K562 (cell line): ENCODE measurements around the gene SEPHS2. TPM values are rescaled to one million over a fixed set of nuclear protein-coding genes. Genes with fewer than 3 reads are reported as not detected.

ENCODE experiments used
- BMI1 ChIP-seq: fragments of 150-350 bp; IDR thresholded peaks from 2 replicates; pipeline ENCODE4 v1.6.1; 2014; ENCODE audit warnings: low read length
- CEBPB ChIP-seq: fragments of 450-650 bp; IDR thresholded peaks from 2 replicates; pipeline ENCODE4 v1.6.1; 2016; ENCODE audit warnings: missing genetic modification characterization, missing compliant biosample characterization
- CHD4 ChIP-seq: fragments of 200-600 bp; sonication (generic); IDR thresholded peaks from 3 replicates; pipeline ENCODE4 v1.6.1; 2012; ENCODE audit warnings: low read depth, mild to moderate bottlenecking, mixed read lengths, low read length, inconsistent platforms; ENCODE audit not compliant: insufficient read depth, insufficient replicate concordance, poor library complexity, severe bottlenecking
- CREB3L1 ChIP-seq: fragments of 450-650 bp; IDR thresholded peaks from 2 replicates; pipeline ENCODE4 v1.6.1; 2014; ENCODE audit warnings: low read depth, mild to moderate bottlenecking, moderate library complexity, borderline replicate concordance
- DNMT1 ChIP-seq: fragments of 450-650 bp; IDR thresholded peaks from 2 replicates; pipeline ENCODE4 v1.6.1; 2016; ENCODE audit warnings: antibody characterized with exemption, mild to moderate bottlenecking
- HCFC1 ChIP-seq: IDR thresholded peaks from 2 replicates; pipeline ENCODE4 v1.6.1; 2012; ENCODE audit warnings: low read depth, low read length, improper control_type of control experiment
- HDGF ChIP-seq: fragments of 450-650 bp; IDR thresholded peaks from 2 replicates; pipeline ENCODE4 v1.6.1; 2016
- KLF1 ChIP-seq: fragments of 450-650 bp; IDR thresholded peaks from 2 replicates; pipeline ENCODE4 v1.6.1; 2016; ENCODE audit warnings: missing genetic modification characterization, missing compliant biosample characterization
- MXI1 ChIP-seq: IDR thresholded peaks from 2 replicates; pipeline ENCODE4 v1.6.1; 2011; ENCODE audit warnings: low read depth, mild to moderate bottlenecking, improper control_type of control experiment, low read length
- NFIX ChIP-seq: fragments of 250-450 bp; sonication (Bioruptor Pico); IDR thresholded peaks from 2 replicates; pipeline ENCODE4 v1.4.0; 2020; ENCODE audit warnings: low read depth, mild to moderate bottlenecking, moderate library complexity
- NUFIP1 ChIP-seq: fragments of 450-650 bp; IDR thresholded peaks from 2 replicates; pipeline ENCODE4 v1.6.1; 2018; ENCODE audit not compliant: partially characterized antibody
- OTX1 ChIP-seq: fragments of 450-650 bp; formaldehyde crosslinking; IDR thresholded peaks from 2 replicates; pipeline ENCODE4 v1.4.0; 2022; ENCODE audit warnings: mild to moderate bottlenecking
- POLR2A ChIP-seq: fragments of 450-650 bp; conservative IDR thresholded peaks from 2 replicates; pipeline ENCODE4 v1.6.1; 2016
- POLR2AphosphoS2 ChIP-seq: IDR thresholded peaks from 2 replicates; pipeline ENCODE4 v1.6.1; 2012; ENCODE audit warnings: low read length, improper control_type of control experiment
- SOX6 ChIP-seq: fragments of 450-650 bp; IDR thresholded peaks from 2 replicates; pipeline ENCODE4 v1.6.1; 2014; ENCODE audit warnings: mild to moderate bottlenecking
- TAF15 ChIP-seq: fragments of 200-400 bp; formaldehyde crosslinking; IDR thresholded peaks from 2 replicates; pipeline ENCODE4 v1.6.1; 2017; ENCODE audit warnings: mild to moderate bottlenecking, low read depth, low read length, moderate library complexity
- ZNF431 ChIP-seq: sonication (generic); formaldehyde crosslinking; IDR thresholded peaks from 2 replicates; pipeline ENCODE4 v1.8.0; 2022; ENCODE audit warnings: mild to moderate bottlenecking, missing genetic modification reagents
- ZNF583 ChIP-seq: fragments of 250-450 bp; sonication (Bioruptor Pico); IDR thresholded peaks from 2 replicates; pipeline ENCODE4 v1.4.0; 2020
- ZNF639 ChIP-seq, 2 experiments: fragments of 200-800 bp in 1 of 2; sonication (Bioruptor generic) in 1 of 2; sonication (generic) in 1 of 2; formaldehyde crosslinking in 1 of 2; IDR thresholded peaks in 1 of 2; conservative IDR thresholded peaks in 1 of 2; 2 replicates each; pipeline versions ENCODE4 v1.5.0 to v1.6.1; 2016 to 2020; ENCODE audit warnings: missing compliant biosample characterization in 1 of 2, missing genetic modification characterization in 1 of 2, missing genetic modification reagents in 1 of 2
- polyA plus RNA-seq, 8 experiments: library from polyadenylated mRNA; depleted of rRNA in 4 of 8; stranded (reverse) in 5 of 8; unstranded in 3 of 8; fragments of >200 nt; fragmentation: Nextera tagmentation in 2 of 8; fragmentation: Illumina TruSeq in 1 of 8; extraction: Ambion mirVana in 2 of 8; extraction: Trizol in 1 of 8; gene quantifications; 2 replicates each; pipeline versions ENCODE4 v1.2.1 to v1.2.3, GENCODE V29; 2011 to 2014; ENCODE audit warnings: inconsistent platforms in 1 of 8, missing spikeins in 1 of 8
- total RNA-seq, 7 experiments: library from RNA; depleted of rRNA in 6 of 7; stranded (reverse); fragments of >200 nt in 6 of 7; fragmentation: Illumina TruSeq in 2 of 7; extraction: Trizol in 2 of 7; gene quantifications; 2 replicates each; pipeline versions ENCODE4 v1.2.1 to v1.2.3, GENCODE V29; 2011 to 2021; ENCODE audit warnings: low replicate concordance in 1 of 7
- TF ChIP-seq, protein P1 (sequence below): IDR thresholded peaks from 2 replicates; pipeline ENCODE4 v1.6.1; 2014; ENCODE audit warnings: antibody characterized with exemption
- TF ChIP-seq, protein P2 (sequence below): fragments of 250-450 bp; sonication (Bioruptor Pico); IDR thresholded peaks from 2 replicates; pipeline ENCODE4 v1.4.0; 2020
- TF ChIP-seq, protein P3 (sequence below): IDR thresholded peaks from 2 replicates; pipeline ENCODE4 v1.6.1; 2011; ENCODE audit warnings: borderline replicate concordance, low read depth, mild to moderate bottlenecking, moderate library complexity, low read length; ENCODE audit not compliant: insufficient read depth, poor library complexity, severe bottlenecking

The SEPHS2 gene
- total and polyA plus RNA-seq, 9 of the 15 experiments (the other 6 are each of a cell fraction or from before 2014, with no cell fraction given): 20.9 to 90.6 (median 43.4) TPM

- TF ChIP-seq, protein P1, sequence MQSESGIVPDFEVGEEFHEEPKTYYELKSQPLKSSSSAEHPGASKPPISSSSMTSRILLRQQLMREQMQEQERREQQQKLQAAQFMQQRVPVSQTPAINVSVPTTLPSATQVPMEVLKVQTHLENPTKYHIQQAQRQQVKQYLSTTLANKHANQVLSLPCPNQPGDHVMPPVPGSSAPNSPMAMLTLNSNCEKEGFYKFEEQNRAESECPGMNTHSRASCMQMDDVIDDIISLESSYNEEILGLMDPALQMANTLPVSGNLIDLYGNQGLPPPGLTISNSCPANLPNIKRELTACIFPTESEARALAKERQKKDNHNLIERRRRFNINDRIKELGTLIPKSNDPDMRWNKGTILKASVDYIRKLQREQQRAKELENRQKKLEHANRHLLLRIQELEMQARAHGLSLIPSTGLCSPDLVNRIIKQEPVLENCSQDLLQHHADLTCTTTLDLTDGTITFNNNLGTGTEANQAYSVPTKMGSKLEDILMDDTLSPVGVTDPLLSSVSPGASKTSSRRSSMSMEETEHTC: no peak
- TF ChIP-seq NUFIP1: no peak
- TF ChIP-seq HCFC1: no peak; the same call in 1 of the 2 replicates
- no peak for TF ChIP-seq TAF15
- no peak for TF ChIP-seq BMI1
- TF ChIP-seq OTX1 (CRISPR knock-in tag): no peak
- no peak for TF ChIP-seq CHD4
- no peak for TF ChIP-seq ZNF639 (CRISPR knock-in tag; conservative IDR thresholded peaks at IDR 0.05 in 1 of 2, IDR thresholded peaks at IDR 0.05 in 1 of 2)
- TF ChIP-seq NFIX: no peak
- TF ChIP-seq DNMT1: no peak
- no peak for TF ChIP-seq ZNF431
- peak; percentile 61 for TF ChIP-seq KLF1 (tag)
- TF ChIP-seq POLR2A: no peak
- peak; percentile 25; the same call in 1 of the 2 replicates for TF ChIP-seq ZNF583
- no peak for TF ChIP-seq POLR2AphosphoS2
- TF ChIP-seq, protein P2, sequence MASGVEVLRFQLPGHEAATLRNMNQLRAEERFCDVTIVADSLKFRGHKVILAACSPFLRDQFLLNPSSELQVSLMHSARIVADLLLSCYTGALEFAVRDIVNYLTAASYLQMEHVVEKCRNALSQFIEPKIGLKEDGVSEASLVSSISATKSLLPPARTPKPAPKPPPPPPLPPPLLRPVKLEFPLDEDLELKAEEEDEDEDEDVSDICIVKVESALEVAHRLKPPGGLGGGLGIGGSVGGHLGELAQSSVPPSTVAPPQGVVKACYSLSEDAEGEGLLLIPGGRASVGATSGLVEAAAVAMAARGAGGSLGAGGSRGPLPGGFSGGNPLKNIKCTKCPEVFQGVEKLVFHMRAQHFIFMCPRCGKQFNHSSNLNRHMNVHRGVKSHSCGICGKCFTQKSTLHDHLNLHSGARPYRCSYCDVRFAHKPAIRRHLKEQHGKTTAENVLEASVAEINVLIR (CRISPR knock-in tag): no peak
- TF ChIP-seq CREB3L1: peak; percentile 66; the same call in 1 of the 2 replicates
- TF ChIP-seq SOX6: no peak
- TF ChIP-seq CEBPB: no peak
- TF ChIP-seq HDGF: 0 out of 2 replicates have a peak, but pooled peaks have one; percentile 52
- TF ChIP-seq MXI1: no peak
- TF ChIP-seq, protein P3, sequence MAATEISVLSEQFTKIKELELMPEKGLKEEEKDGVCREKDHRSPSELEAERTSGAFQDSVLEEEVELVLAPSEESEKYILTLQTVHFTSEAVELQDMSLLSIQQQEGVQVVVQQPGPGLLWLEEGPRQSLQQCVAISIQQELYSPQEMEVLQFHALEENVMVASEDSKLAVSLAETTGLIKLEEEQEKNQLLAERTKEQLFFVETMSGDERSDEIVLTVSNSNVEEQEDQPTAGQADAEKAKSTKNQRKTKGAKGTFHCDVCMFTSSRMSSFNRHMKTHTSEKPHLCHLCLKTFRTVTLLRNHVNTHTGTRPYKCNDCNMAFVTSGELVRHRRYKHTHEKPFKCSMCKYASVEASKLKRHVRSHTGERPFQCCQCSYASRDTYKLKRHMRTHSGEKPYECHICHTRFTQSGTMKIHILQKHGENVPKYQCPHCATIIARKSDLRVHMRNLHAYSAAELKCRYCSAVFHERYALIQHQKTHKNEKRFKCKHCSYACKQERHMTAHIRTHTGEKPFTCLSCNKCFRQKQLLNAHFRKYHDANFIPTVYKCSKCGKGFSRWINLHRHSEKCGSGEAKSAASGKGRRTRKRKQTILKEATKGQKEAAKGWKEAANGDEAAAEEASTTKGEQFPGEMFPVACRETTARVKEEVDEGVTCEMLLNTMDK: no peak
Observed at GRCh38 chr16:30430428-30430970, 15.2 kb downstream of the SEPHS2 start (continued).
